K562 treated with DMSO at 1 percent for 4 hours (cell line): ENCODE data around the gene SYNC. TPM values are rescaled to one million over a fixed set of nuclear protein-coding genes. Genes with fewer than 3 reads are reported as not detected.

Source experiments
- total RNA-seq: library from RNA; unstranded; fragments of 300-600 nt; gene quantifications from 2 replicates; pipeline ENCODE4 v1.2.3, GENCODE V29; 2022; ENCODE audit not compliant: insufficient read depth

SYNC gene
- 0.99 TPM in 1 of 2 replicates, not detected in the other for total RNA-seq

GRCh38 chr1:32702599-32703478 lies at the start of gene SYNC:
TSS of gene SYNC (minus strand) at chr1:32702770. CDS start at chr1:32702660, 110 bp downstream.

GRCh38 chr1:32650752-32651460 lies 51.7 kb downstream of the SYNC start, which contains the start of gene RBBP4:
TSS of gene RBBP4 (plus strand) at chr1:32651208. CDS start at chr1:32651307, 99 bp downstream.

GRCh38 chr1:32650248-32650751 lies 52.3 kb downstream of the SYNC start, which contains the start of gene ZBTB8OS:
TSS of gene ZBTB8OS (minus strand) at chr1:32650550. CDS start at chr1:32650529, 21 bp downstream.

Other genes starting within 250 kb of the SYNC start
- not detected in 2 replicates for gene ZBTB8B, start 237.7 kb downstream of the SYNC start, total RNA-seq
- not detected in 2 replicates for gene ZBTB8A, start 163.3 kb downstream of the SYNC start, total RNA-seq
- gene ZBTB8OS, start 52.2 kb downstream of the SYNC start, total RNA-seq, result 45.2 and 58.5 TPM in 2 replicates
- 193 and 221 TPM in 2 replicates for gene RBBP4, start 51.6 kb downstream of the SYNC start, total RNA-seq
- 321 and 328 TPM in 2 replicates for gene YARS1, start 114.6 kb upstream of the SYNC start, total RNA-seq
- 8.3 and 13.2 TPM in 2 replicates for gene S100PBP, start 114.9 kb upstream of the SYNC start, total RNA-seq
- gene FNDC5, start 168.1 kb upstream of the SYNC start, total RNA-seq, result not detected in 2 replicates
- not detected in 2 replicates for gene HPCA, start 183.7 kb upstream of the SYNC start, total RNA-seq
- 30.3 and 51.1 TPM in 2 replicates for gene TMEM54, start 198.6 kb upstream of the SYNC start, total RNA-seq